GM23338 (cell line): ENCODE results near the gene CD1D. TPM values are rescaled to one million over a fixed set of nuclear protein-coding genes. Genes with fewer than 3 reads are reported as not detected.

ENCODE experiments used
- ATAC-seq: fragments of 200-7000 bp; cut with Tn5 transposase; 3 replicates; pipeline ENCODE4 v1.9.1; 2020
- DNase-seq: peaks from one replicate; pipeline ENCODE4 v3.0.0-alpha.2; 2015; ENCODE audit warnings: low spot score
- H2AFZ ChIP-seq: fragments of 200-600 bp; sonication (generic); 2 replicates; pipeline ENCODE4 v1.8.0; 2016; ENCODE audit warnings: antibody characterized with exemption, mild to moderate bottlenecking, moderate library complexity
- H3F3A ChIP-seq: fragments of 200-600 bp; sonication (generic); replicated peaks from 2 replicates; pipeline ENCODE4 v1.8.0; 2017; ENCODE audit warnings: antibody characterized with exemption, mixed run types, low read depth
- H3K27ac ChIP-seq: fragments of 200-600 bp; sonication (generic); 2 replicates; pipeline ENCODE4 v1.6.1; 2016; ENCODE audit warnings: low read depth
- H3K27me3 ChIP-seq: fragments of 200-600 bp; sonication (generic); 2 replicates; pipeline ENCODE4 v1.8.0; 2016; ENCODE audit warnings: mild to moderate bottlenecking, mixed run types, moderate library complexity; ENCODE audit not compliant: insufficient read depth
- H3K36me3 ChIP-seq: fragments of 200-600 bp; sonication (generic); 2 replicates; pipeline ENCODE4 v1.8.0; 2016; ENCODE audit warnings: mild to moderate bottlenecking; ENCODE audit not compliant: insufficient read depth
- H3K4me1 ChIP-seq: fragments of 200-600 bp; sonication (generic); 2 replicates; pipeline ENCODE4 v1.8.0; 2016; ENCODE audit warnings: mild to moderate bottlenecking, moderate library complexity; ENCODE audit not compliant: insufficient read depth
- H3K4me2 ChIP-seq: fragments of 200-600 bp; sonication (generic); 2 replicates; pipeline ENCODE4 v1.7.1; 2017; ENCODE audit warnings: mixed run types
- H3K4me3 ChIP-seq: fragments of 200-600 bp; sonication (generic); 2 replicates; pipeline ENCODE4 v1.6.1; 2016; ENCODE audit warnings: mixed run types
- H3K79me2 ChIP-seq: fragments of 200-600 bp; sonication (generic); replicated peaks from 2 replicates; pipeline ENCODE4 v1.8.0; 2017; ENCODE audit warnings: mild to moderate bottlenecking; ENCODE audit not compliant: insufficient read depth
- H3K9me2 ChIP-seq: fragments of 200-600 bp; sonication (generic); 2 replicates; pipeline ENCODE4 v1.8.0; 2017; ENCODE audit not compliant: insufficient read depth
- H4K20me1 ChIP-seq: fragments of 200-600 bp; sonication (generic); replicated peaks from 2 replicates; pipeline ENCODE4 v1.8.0; 2017; ENCODE audit warnings: mild to moderate bottlenecking; ENCODE audit not compliant: insufficient read depth
- H3K27ac Mint-ChIP-seq: 2 replicates; pipeline ENCODE4 v1.8.0; 2020; ENCODE audit warnings: inconsistent platforms, mild to moderate bottlenecking, moderate library complexity, mixed read lengths
- H3K27me3 Mint-ChIP-seq: 3 replicates; pipeline ENCODE4 v1.8.0; 2022; ENCODE audit warnings: low read depth, mild to moderate bottlenecking, moderate library complexity, mixed read lengths, inconsistent platforms; ENCODE audit not compliant: insufficient read depth, poor library complexity
- H3K36me3 Mint-ChIP-seq: 3 replicates; pipeline ENCODE4 v1.8.0; 2021; ENCODE audit warnings: low read depth, mild to moderate bottlenecking, inconsistent platforms, moderate library complexity, mixed read lengths
- H3K4me1 Mint-ChIP-seq: 3 replicates; pipeline ENCODE4 v1.8.0; 2020; ENCODE audit warnings: mild to moderate bottlenecking, inconsistent platforms, mixed read lengths
- H3K4me3 Mint-ChIP-seq: 3 replicates; pipeline ENCODE4 v1.8.0; 2021; ENCODE audit warnings: moderate library complexity, mild to moderate bottlenecking, inconsistent platforms, mixed read lengths
- H3K9me3 Mint-ChIP-seq: 3 replicates; pipeline ENCODE4 v1.8.0; 2020; ENCODE audit warnings: moderate library complexity, mild to moderate bottlenecking, inconsistent platforms, mixed read lengths
- CREB1 ChIP-seq: fragments of 250-450 bp; sonication (Bioruptor Pico); IDR thresholded peaks from 2 replicates; pipeline ENCODE4 v1.5.0; 2020; ENCODE audit warnings: low read depth, mild to moderate bottlenecking, moderate library complexity
- EZH2 ChIP-seq: fragments of 200-600 bp; sonication (generic); IDR thresholded peaks from one replicate; pipeline ENCODE4 v1.8.0; 2017; ENCODE audit warnings: antibody characterized with exemption, mild to moderate bottlenecking, low read depth; ENCODE audit not compliant: unreplicated experiment
- EZH2phosphoT487 ChIP-seq: fragments of 200-600 bp; sonication (generic); IDR thresholded peaks from one replicate; pipeline ENCODE4 v1.8.1; 2018; ENCODE audit warnings: antibody characterized with exemption; ENCODE audit not compliant: unreplicated experiment
- JUNB ChIP-seq: IDR thresholded peaks from one replicate; pipeline ENCODE4 v1.6.1; 2016; ENCODE audit warnings: antibody characterized with exemption; ENCODE audit not compliant: unreplicated experiment
- NANOG ChIP-seq: IDR thresholded peaks from 2 replicates; pipeline ENCODE4 v1.6.1; 2016; ENCODE audit warnings: antibody characterized with exemption, borderline replicate concordance
- POLR2AphosphoS5 ChIP-seq: IDR thresholded peaks from 2 replicates; pipeline ENCODE4 v1.6.1; 2016; ENCODE audit warnings: antibody characterized with exemption, low read depth
- STAT1 ChIP-seq: IDR thresholded peaks from one replicate; pipeline ENCODE4 v1.6.1; 2016; ENCODE audit warnings: antibody characterized with exemption; ENCODE audit not compliant: unreplicated experiment
- ZNF331 ChIP-seq: fragments of 250-450 bp; sonication (Bioruptor Pico); IDR thresholded peaks from 2 replicates; pipeline ENCODE4 v1.5.0; 2020; ENCODE audit warnings: low read depth, mild to moderate bottlenecking, moderate library complexity
- polyA plus RNA-seq: library from polyadenylated mRNA; unstranded; fragments of >200 nt; fragmentation: Nextera tagmentation; extraction: Ambion mirVana; gene quantifications from 2 replicates; pipeline ENCODE4 v1.2.1, GENCODE V29; 2016
- total RNA-seq: library from RNA; depleted of rRNA; stranded (reverse); fragments of >200 nt; shearing (Covaris generic); gene quantifications from 2 replicates; pipeline ENCODE4 v1.2.3, GENCODE V29; 2014
- TF ChIP-seq, protein P1 (sequence below): IDR thresholded peaks from one replicate; pipeline ENCODE4 v1.6.1; 2018; ENCODE audit warnings: antibody characterized with exemption; ENCODE audit not compliant: unreplicated experiment
- TF ChIP-seq, protein P2 (sequence below): fragments of 250-450 bp; sonication (Bioruptor Pico); IDR thresholded peaks from 2 replicates; pipeline ENCODE4 v1.5.0; 2020; ENCODE audit warnings: mild to moderate bottlenecking, moderate library complexity
- TF ChIP-seq, protein P3 (sequence below), 2 experiments: fragments of 200-600 bp in 1 of 2; sonication (generic) in 1 of 2; conservative IDR thresholded peaks; 2 replicates each; pipeline versions ENCODE4 v1.5.1 to v1.6.1; 2016 to 2017; ENCODE audit warnings: antibody characterized with exemption in 2 of 2, low read depth in 2 of 2, mild to moderate bottlenecking in 2 of 2, moderate library complexity in 1 of 2

Gene CD1D
- total and polyA plus RNA-seq, 2 experiments from 2014 or later: 1.5 to 2.7 TPM

DNA sequence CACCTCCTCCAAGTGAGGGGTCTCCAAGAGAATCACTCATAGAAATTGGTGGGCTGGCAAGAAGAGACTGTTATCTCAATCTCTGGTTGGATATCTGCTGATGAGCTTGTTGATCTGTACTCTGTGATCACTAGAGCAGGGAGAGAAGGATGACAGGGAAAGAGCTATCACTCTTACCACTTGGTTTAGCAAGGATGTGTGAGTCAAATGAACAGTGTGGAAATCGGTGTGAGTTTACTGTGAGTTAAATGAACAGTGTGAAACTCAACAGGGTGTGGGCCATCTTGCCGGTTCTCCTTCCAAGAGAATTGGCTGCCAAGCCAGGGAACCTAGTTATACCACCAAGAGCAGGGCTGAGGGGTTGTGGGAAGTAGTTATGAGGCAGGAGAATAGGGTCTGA is 33.3 kb upstream of the CD1D start:
- Histone ChIP-seq H2AFZ (no peak overlapping the region), H3K27me3 (peaks cover 23% of the 10 kb centered on the region; the same call in 1 of the 2 replicates), H3K4me1 (no peaks in the 10 kb centered on the region), H3K27ac (no peak overlapping the region), H3K36me3 (no peaks in the 10 kb centered on the region), H3K4me3 (no peak overlapping the region), H4K20me1 (no peaks in the 10 kb centered on the region), H3K9me2 (peaks cover 28% of the 10 kb centered on the region), H3F3A (no peaks in the 10 kb centered on the region), H3K4me2 (no peak overlapping the region), H3K79me2 (no peaks in the 10 kb centered on the region)
- no peak overlapping the region for H3K4me3 Mint-ChIP-seq
- no peaks in the 10 kb centered on the region; the same call in 2 of the 3 replicates for H3K9me3 Mint-ChIP-seq
- no peaks in the 10 kb centered on the region; the same call in 2 of the 3 replicates for H3K4me1 Mint-ChIP-seq
- DNase-seq (no peak), ATAC-seq (no peak)
- H3K27ac Mint-ChIP-seq: no peak overlapping the region
- peaks cover 7% of the 10 kb centered on the region for H3K27me3 Mint-ChIP-seq
- TF ChIP-seq, protein P1, sequence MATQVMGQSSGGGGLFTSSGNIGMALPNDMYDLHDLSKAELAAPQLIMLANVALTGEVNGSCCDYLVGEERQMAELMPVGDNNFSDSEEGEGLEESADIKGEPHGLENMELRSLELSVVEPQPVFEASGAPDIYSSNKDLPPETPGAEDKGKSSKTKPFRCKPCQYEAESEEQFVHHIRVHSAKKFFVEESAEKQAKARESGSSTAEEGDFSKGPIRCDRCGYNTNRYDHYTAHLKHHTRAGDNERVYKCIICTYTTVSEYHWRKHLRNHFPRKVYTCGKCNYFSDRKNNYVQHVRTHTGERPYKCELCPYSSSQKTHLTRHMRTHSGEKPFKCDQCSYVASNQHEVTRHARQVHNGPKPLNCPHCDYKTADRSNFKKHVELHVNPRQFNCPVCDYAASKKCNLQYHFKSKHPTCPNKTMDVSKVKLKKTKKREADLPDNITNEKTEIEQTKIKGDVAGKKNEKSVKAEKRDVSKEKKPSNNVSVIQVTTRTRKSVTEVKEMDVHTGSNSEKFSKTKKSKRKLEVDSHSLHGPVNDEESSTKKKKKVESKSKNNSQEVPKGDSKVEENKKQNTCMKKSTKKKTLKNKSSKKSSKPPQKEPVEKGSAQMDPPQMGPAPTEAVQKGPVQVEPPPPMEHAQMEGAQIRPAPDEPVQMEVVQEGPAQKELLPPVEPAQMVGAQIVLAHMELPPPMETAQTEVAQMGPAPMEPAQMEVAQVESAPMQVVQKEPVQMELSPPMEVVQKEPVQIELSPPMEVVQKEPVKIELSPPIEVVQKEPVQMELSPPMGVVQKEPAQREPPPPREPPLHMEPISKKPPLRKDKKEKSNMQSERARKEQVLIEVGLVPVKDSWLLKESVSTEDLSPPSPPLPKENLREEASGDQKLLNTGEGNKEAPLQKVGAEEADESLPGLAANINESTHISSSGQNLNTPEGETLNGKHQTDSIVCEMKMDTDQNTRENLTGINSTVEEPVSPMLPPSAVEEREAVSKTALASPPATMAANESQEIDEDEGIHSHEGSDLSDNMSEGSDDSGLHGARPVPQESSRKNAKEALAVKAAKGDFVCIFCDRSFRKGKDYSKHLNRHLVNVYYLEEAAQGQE: no peak
- TF ChIP-seq CREB1 (CRISPR knock-in tag) (no peak), ZNF331 (CRISPR knock-in tag) (no peak), EZH2 (no peak), NANOG (no peak), POLR2AphosphoS5 (no peak), EZH2phosphoT487 (no peak), JUNB (no peak)
- H3K36me3 Mint-ChIP-seq: no peaks in the 10 kb centered on the region

DNA sequence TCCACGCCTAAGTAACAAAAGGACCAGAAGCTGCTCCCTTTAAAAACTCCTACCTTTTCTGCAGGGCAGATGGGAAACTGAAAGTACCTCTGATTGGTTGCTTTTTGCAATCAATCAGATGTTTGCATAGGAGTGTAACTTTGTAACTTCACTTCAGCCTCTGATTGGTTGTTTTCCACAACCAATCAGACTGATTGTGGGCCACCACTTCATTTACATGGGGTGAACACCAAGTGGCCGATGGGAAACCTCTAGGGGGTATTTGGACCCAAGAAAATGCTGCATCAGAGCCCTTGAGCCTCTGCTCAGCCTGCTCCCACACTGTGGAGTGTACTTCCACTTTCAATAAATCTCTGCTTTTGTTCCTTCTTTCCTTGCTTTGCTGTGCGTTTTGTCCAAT is 32.8 kb upstream of the CD1D start:
- no peaks in the 10 kb centered on the region; the same call in 2 of the 3 replicates for H3K9me3 Mint-ChIP-seq
- no peaks in the 10 kb centered on the region for H4K20me1 ChIP-seq
- no peaks in the 10 kb centered on the region; the same call in 2 of the 3 replicates for H3K4me1 Mint-ChIP-seq
- H3K27ac Mint-ChIP-seq: no peak overlapping the region
- peaks cover 23% of the 10 kb centered on the region; the same call in 1 of the 2 replicates for H3K27me3 ChIP-seq
- no peaks in the 10 kb centered on the region for H3K36me3 Mint-ChIP-seq
- peaks cover 28% of the 10 kb centered on the region for H3K9me2 ChIP-seq
- no peak for ATAC-seq
- no peaks in the 10 kb centered on the region for H3K36me3 ChIP-seq
- no peak for DNase-seq
- no peaks in the 10 kb centered on the region for H3K4me1 ChIP-seq
- no peak overlapping the region for H3K27ac ChIP-seq
- no peaks in the 10 kb centered on the region for H3F3A ChIP-seq
- H3K79me2 ChIP-seq: no peaks in the 10 kb centered on the region
- H3K4me3 Mint-ChIP-seq: no peak overlapping the region
- H2AFZ ChIP-seq: no peak overlapping the region
- H3K4me3 ChIP-seq: no peak overlapping the region
- H3K4me2 ChIP-seq: no peak overlapping the region
- peaks cover 7% of the 10 kb centered on the region for H3K27me3 Mint-ChIP-seq
- no peak for TF ChIP-seq EZH2
- TF ChIP-seq CREB1 (CRISPR knock-in tag): no peak
- no peak for TF ChIP-seq NANOG
- TF ChIP-seq, protein P2, sequence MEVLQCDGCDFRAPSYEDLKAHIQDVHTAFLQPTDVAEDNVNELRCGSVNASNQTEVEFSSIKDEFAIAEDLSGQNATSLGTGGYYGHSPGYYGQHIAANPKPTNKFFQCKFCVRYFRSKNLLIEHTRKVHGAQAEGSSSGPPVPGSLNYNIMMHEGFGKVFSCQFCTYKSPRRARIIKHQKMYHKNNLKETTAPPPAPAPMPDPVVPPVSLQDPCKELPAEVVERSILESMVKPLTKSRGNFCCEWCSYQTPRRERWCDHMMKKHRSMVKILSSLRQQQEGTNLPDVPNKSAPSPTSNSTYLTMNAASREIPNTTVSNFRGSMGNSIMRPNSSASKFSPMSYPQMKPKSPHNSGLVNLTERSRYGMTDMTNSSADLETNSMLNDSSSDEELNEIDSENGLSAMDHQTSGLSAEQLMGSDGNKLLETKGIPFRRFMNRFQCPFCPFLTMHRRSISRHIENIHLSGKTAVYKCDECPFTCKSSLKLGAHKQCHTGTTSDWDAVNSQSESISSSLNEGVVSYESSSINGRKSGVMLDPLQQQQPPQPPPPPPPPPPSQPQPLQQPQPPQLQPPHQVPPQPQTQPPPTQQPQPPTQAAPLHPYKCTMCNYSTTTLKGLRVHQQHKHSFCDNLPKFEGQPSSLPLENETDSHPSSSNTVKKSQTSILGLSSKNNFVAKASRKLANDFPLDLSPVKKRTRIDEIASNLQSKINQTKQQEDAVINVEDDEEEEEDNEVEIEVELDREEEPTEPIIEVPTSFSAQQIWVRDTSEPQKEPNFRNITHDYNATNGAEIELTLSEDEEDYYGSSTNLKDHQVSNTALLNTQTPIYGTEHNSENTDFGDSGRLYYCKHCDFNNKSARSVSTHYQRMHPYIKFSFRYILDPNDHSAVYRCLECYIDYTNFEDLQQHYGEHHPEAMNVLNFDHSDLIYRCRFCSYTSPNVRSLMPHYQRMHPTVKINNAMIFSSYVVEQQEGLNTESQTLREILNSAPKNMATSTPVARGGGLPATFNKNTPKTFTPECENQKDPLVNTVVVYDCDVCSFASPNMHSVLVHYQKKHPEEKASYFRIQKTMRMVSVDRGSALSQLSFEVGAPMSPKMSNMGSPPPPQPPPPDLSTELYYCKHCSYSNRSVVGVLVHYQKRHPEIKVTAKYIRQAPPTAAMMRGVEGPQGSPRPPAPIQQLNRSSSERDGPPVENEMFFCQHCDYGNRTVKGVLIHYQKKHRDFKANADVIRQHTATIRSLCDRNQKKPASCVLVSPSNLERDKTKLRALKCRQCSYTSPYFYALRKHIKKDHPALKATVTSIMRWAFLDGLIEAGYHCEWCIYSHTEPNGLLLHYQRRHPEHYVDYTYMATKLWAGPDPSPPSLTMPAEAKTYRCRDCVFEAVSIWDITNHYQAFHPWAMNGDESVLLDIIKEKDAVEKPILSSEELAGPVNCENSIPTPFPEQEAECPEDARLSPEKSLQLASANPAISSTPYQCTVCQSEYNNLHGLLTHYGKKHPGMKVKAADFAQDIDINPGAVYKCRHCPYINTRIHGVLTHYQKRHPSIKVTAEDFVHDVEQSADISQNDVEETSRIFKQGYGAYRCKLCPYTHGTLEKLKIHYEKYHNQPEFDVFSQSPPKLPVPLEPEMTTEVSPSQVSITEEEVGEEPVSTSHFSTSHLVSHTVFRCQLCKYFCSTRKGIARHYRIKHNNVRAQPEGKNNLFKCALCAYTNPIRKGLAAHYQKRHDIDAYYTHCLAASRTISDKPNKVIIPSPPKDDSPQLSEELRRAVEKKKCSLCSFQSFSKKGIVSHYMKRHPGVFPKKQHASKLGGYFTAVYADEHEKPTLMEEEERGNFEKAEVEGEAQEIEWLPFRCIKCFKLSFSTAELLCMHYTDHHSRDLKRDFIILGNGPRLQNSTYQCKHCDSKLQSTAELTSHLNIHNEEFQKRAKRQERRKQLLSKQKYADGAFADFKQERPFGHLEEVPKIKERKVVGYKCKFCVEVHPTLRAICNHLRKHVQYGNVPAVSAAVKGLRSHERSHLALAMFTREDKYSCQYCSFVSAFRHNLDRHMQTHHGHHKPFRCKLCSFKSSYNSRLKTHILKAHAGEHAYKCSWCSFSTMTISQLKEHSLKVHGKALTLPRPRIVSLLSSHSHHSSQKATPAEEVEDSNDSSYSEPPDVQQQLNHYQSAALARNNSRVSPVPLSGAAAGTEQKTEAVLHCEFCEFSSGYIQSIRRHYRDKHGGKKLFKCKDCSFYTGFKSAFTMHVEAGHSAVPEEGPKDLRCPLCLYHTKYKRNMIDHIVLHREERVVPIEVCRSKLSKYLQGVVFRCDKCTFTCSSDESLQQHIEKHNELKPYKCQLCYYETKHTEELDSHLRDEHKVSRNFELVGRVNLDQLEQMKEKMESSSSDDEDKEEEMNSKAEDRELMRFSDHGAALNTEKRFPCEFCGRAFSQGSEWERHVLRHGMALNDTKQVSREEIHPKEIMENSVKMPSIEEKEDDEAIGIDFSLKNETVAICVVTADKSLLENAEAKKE (CRISPR knock-in tag): no peak
- TF ChIP-seq, protein P3, sequence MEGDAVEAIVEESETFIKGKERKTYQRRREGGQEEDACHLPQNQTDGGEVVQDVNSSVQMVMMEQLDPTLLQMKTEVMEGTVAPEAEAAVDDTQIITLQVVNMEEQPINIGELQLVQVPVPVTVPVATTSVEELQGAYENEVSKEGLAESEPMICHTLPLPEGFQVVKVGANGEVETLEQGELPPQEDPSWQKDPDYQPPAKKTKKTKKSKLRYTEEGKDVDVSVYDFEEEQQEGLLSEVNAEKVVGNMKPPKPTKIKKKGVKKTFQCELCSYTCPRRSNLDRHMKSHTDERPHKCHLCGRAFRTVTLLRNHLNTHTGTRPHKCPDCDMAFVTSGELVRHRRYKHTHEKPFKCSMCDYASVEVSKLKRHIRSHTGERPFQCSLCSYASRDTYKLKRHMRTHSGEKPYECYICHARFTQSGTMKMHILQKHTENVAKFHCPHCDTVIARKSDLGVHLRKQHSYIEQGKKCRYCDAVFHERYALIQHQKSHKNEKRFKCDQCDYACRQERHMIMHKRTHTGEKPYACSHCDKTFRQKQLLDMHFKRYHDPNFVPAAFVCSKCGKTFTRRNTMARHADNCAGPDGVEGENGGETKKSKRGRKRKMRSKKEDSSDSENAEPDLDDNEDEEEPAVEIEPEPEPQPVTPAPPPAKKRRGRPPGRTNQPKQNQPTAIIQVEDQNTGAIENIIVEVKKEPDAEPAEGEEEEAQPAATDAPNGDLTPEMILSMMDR (conservative IDR thresholded peaks at IDR 0.05; ENCODE audit: low read depth in 2 of 2): no peak
- no peak for TF ChIP-seq STAT1
